Adrenal gland (tissue), 5 donors: ENCODE results near the gene PRPF6.

Experiments used
- POLR2A ChIP-seq, 2 donors: fragments of 450-650 bp; IDR thresholded peaks; one replicate each; pipeline ENCODE4 v1.6.1; 2017; ENCODE audit warnings: antibody characterized with exemption in 2 of 2, mild to moderate bottlenecking in 2 of 2, moderate library complexity in 1 of 2
- TF ChIP-seq, protein P1 (sequence below), 6 experiments: fragments of 450-650 bp in 4 of 6; fragments of 200-600 bp in 2 of 6; sonication (generic) in 1 of 6; IDR thresholded peaks; 1 replicate in 5 of 6; 2 replicates in 1 of 6; pipeline versions ENCODE4 v1.5.1 to v1.8.0; 2016 to 2021; ENCODE audit warnings: antibody characterized with exemption in 6 of 6, mild to moderate bottlenecking in 2 of 6, moderate library complexity in 1 of 6
- donor health status: DM: no; HTN: no; CAD: no.

DNA sequence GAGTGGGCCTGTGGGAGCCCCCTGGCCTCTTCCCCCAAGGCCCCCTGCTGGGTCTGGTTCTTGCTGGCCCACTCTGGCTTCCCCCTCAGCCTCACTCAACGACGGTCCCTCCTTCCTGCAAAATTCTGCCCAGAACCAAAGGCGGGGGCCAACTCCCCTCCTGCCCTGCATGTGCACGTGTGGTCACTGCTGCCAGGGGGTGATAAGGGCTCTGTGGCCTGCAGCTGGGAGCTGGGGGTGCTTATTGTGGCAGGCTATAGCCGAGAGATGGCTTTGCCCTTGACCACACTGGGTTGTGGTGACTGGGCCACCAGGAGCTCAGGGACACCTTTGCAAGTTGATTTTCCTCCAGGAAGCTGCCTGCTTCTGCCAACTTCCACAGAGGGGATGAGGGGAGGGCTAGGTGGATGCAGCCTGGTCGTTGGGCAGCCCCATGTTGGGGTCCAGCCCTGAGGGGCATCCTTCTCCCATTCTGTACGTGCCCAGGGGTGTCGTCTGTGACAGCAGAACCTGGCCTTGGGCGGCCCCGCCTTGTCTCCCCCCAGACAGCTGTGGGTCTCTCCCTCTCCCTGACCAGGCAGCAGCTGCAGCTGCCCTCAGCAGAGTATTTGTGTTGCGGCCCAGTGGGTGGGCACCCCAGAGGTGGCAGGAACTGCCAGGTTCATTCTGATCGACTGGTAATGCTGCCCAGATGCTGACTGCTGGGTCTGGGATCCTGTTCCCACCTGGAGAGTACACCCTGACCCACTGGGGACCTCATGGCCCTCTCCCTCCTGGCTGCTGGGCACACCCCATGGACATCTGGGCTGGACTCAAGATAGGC is 87.7 kb downstream of the PRPF6 start:
- no peak for TF ChIP-seq POLR2A (IDR thresholded peaks at IDR 0.05)
- TF ChIP-seq, protein P1, sequence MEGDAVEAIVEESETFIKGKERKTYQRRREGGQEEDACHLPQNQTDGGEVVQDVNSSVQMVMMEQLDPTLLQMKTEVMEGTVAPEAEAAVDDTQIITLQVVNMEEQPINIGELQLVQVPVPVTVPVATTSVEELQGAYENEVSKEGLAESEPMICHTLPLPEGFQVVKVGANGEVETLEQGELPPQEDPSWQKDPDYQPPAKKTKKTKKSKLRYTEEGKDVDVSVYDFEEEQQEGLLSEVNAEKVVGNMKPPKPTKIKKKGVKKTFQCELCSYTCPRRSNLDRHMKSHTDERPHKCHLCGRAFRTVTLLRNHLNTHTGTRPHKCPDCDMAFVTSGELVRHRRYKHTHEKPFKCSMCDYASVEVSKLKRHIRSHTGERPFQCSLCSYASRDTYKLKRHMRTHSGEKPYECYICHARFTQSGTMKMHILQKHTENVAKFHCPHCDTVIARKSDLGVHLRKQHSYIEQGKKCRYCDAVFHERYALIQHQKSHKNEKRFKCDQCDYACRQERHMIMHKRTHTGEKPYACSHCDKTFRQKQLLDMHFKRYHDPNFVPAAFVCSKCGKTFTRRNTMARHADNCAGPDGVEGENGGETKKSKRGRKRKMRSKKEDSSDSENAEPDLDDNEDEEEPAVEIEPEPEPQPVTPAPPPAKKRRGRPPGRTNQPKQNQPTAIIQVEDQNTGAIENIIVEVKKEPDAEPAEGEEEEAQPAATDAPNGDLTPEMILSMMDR (IDR thresholded peaks at IDR 0.05): no peak
